ENCODE data around the gene NANOS3. TPM values are rescaled to one million over a fixed set of nuclear protein-coding genes. Genes with fewer than 3 reads are reported as not detected.

The NANOS3 gene
- total RNA-seq, 1 experiment from 2014 or later, result 1.1 TPM

GRCh38 chr19:13859361-13859880 is 17.5 kb upstream of the NANOS3 start (continued):
- TF ChIP-seq GTF2I (CRISPR knock-in tag; conservative IDR thresholded peaks at IDR 0.05), result 0 out of 2 replicates have a peak, but pooled peaks have one; percentile 36
- TF ChIP-seq IRF2 (CRISPR knock-in tag; IDR thresholded peaks at IDR 0.05; ENCODE audit: borderline replicate concordance, low read depth), result no peak
- TF ChIP-seq USF2 (CRISPR knock-in tag; IDR thresholded peaks at IDR 0.05), result no peak
- TF ChIP-seq ATF1 (CRISPR knock-in tag; IDR thresholded peaks at IDR 0.05), result no peak
- no peak for TF ChIP-seq ZNF671 (CRISPR knock-in tag; IDR thresholded peaks at IDR 0.05)

- Mint-ChIP-seq H3K27ac (no peak overlapping the region), H3K36me3 (no peaks in the 10 kb centered on the region)
- CTCF ChIA-PET, result interaction anchor here (0.6 to 7.4 kb wide), 24 partner anchors 9 to 432 kb away, joined by 3 to 80 read pairs (median 14); partner anchors contain the start of genes C19orf53 and ZSWIM4
Measured at GRCh38 chr19:13860679-13861391, 16.1 kb upstream of the NANOS3 start.

GRCh38 chr19:13861392-13861713 is 15.6 kb upstream of the NANOS3 start:
- ChIA-PET CTCF (interaction anchor here (1.2 to 7.4 kb wide), 22 partner anchors 9 to 210 kb away, joined by 4 to 80 read pairs (median 16); partner anchors contain the start of genes C19orf53, MISP3, RLN3 and ZSWIM4), POLR2A (interaction anchor here (1.5 to 2.3 kb wide), 5 partner anchors 14 to 114 kb away, joined by 3 to 26 read pairs (median 6); partner anchors contain the start of gene C19orf53)
- no peaks in the 10 kb centered on the region for H3K36me3 Mint-ChIP-seq
- H3K27ac Mint-ChIP-seq, result no peak overlapping the region; the same call in 1 of the 2 replicates
- H3K9me3 Mint-ChIP-seq, result no peaks in the 10 kb centered on the region
- peaks cover 36% of the 10 kb centered on the region for H3K27me3 Mint-ChIP-seq (ENCODE audit: low read depth)
- TF ChIP-seq ARID4B (CRISPR knock-in tag; IDR thresholded peaks at IDR 0.05; ENCODE audit: borderline replicate concordance) (no peak), MAX (CRISPR knock-in tag; IDR thresholded peaks at IDR 0.05) (0 out of 2 replicates have a peak, but pooled peaks have one; percentile 3), PRDM15 (CRISPR knock-in tag; IDR thresholded peaks at IDR 0.05) (no peak)
- ATAC-seq (no peak), DNase-seq (ENCODE audit: low spot score) (no peak)
- H3K4me3 Mint-ChIP-seq, result peak overlapping the region; percentile 75
- peaks cover 10% of the 10 kb centered on the region for H3K4me1 Mint-ChIP-seq

More at GRCh38 chr19:13860679-13861391, 16.1 kb upstream of the NANOS3 start:
- Mint-ChIP-seq H3K4me1 (peaks cover 8% of the 10 kb centered on the region), H3K4me3 (peak overlapping the region; percentile 75; the same call in 1 of the 2 replicates), H3K9me3 (no peaks in the 10 kb centered on the region), H3K27me3 (ENCODE audit: low read depth) (peaks cover 32% of the 10 kb centered on the region)
- ATAC-seq, result no peak
- POLR2A ChIA-PET, result interaction anchor here (1.6 to 2.3 kb wide), 3 partner anchors 14 to 64 kb away, joined by 6 to 26 read pairs (median 10); no protein-coding TSS in a partner anchor
- TF ChIP-seq STAT6 (CRISPR knock-in tag; conservative IDR thresholded peaks at IDR 0.05; ENCODE audit: low read depth), result no peak
- TF ChIP-seq RELA (CRISPR knock-in tag; IDR thresholded peaks at IDR 0.05; ENCODE audit: borderline replicate concordance), result no peak
- TF ChIP-seq ZNF121 (CRISPR knock-in tag; IDR thresholded peaks at IDR 0.05), result peak; percentile 41; the same call in 1 of the 2 replicates
- DNase-seq (ENCODE audit: low spot score), result no peak

Measured in WTC11 (cell line).